ENCODE data around the gene GATAD2B. TPM values are rescaled to one million over a fixed set of nuclear protein-coding genes. Genes with fewer than 3 reads are reported as not detected.
A peak's percentile ranks its signal among the peaks of the same experiment; 100 is the strongest.

The GATAD2B gene
- total RNA-seq, 4 donors from 2014 or later = 22.0 to 40.7 (median 28.1) TPM

- intact Hi-C loops (cut with DNase I; ENCODE audit: low total_unique reads) = loop anchor here (5.0 kb wide), 2 partner anchors 122 to 472 kb away; partner anchors contain the start of genes GATAD2B and HAX1
- DNase-seq (no peak), ATAC-seq (no peak)
- Histone ChIP-seq H3K4me3 (no peak overlapping the region), H3K9me3 (no peaks in the 10 kb centered on the region), H3K36me3 (no peaks in the 10 kb centered on the region), H3K4me1 (peaks cover 0 to 18% of the 10 kb centered on the region in 2 donors), H3K27ac (no peak overlapping the region), H3K27me3 (no peaks in the 10 kb centered on the region)
- TF ChIP-seq CTCF (IDR thresholded peaks at IDR 0.05 in 4 of 5, conservative IDR thresholded peaks at IDR 0.05 in 1 of 5) = no peak
- no peak for TF ChIP-seq POLR2A (IDR thresholded peaks at IDR 0.05)
- in situ Hi-C loops (cut with MboI; ENCODE audit: low sequenced_read_pairs in 4 of 4) = loop anchor here (5.0 to 25.0 kb wide), 4 partner anchors 112 to 187 kb away; partner anchors contain the start of genes GATAD2B (in 3 of the 4), RAB13 (in 3 of the 4) and DENND4B (in 1 of the 4)
These were observed 123.0 kb downstream of the GATAD2B start for GRCh38 chr1:153799566-153800465.

- intact Hi-C loops (cut with DNase I; ENCODE audit: low total_unique reads) (loop anchor here (5.0 kb wide), 2 partner anchors 123 to 473 kb away; partner anchors contain the start of genes GATAD2B and HAX1), in situ Hi-C loops (cut with MboI; ENCODE audit: low sequenced_read_pairs in 4 of 4) (loop anchor here (5.0 to 10.0 kb wide), 3 partner anchors 146 to 188 kb away; partner anchors contain the start of genes RAB13 (in 3 of the 4) and DENND4B (in 1 of the 4))
- Histone ChIP-seq H3K9me3 (no peaks in the 10 kb centered on the region), H3K27me3 (no peaks in the 10 kb centered on the region), H3K27ac (no peak overlapping the region), H3K36me3 (no peaks in the 10 kb centered on the region), H3K4me1 (peaks cover 0 to 12% of the 10 kb centered on the region in 2 donors), H3K4me3 (no peak overlapping the region)
- TF ChIP-seq POLR2A (IDR thresholded peaks at IDR 0.05) = no peak
- TF ChIP-seq CTCF (IDR thresholded peaks at IDR 0.05 in 4 of 5, conservative IDR thresholded peaks at IDR 0.05 in 1 of 5) = no peak
- DNase-seq (no peak), ATAC-seq (no peak)
These were observed 123.8 kb downstream of the GATAD2B start for GRCh38 chr1:153799016-153799415.

- peaks cover 0 to 6% of the 10 kb centered on the region in 2 donors for H3K4me1 ChIP-seq
- no peaks in the 10 kb centered on the region for H3K36me3 ChIP-seq
- H3K27ac ChIP-seq = no peak overlapping the region
- DNase-seq = no peak
- TF ChIP-seq CTCF (IDR thresholded peaks at IDR 0.05 in 4 of 5, conservative IDR thresholded peaks at IDR 0.05 in 1 of 5) = no peak
- TF ChIP-seq POLR2A (IDR thresholded peaks at IDR 0.05) = no peak
- no peaks in the 10 kb centered on the region for H3K27me3 ChIP-seq
- no peak for ATAC-seq
- no peaks in the 10 kb centered on the region for H3K9me3 ChIP-seq
- intact Hi-C loops (cut with DNase I; ENCODE audit: low total_unique reads) (loop anchor here (5.0 kb wide), 2 partner anchors 124 to 474 kb away; partner anchors contain the start of genes GATAD2B and HAX1), in situ Hi-C loops (cut with MboI; ENCODE audit: low sequenced_read_pairs in 4 of 4) (loop anchor here (5.0 to 10.0 kb wide), 3 partner anchors 146 to 189 kb away; partner anchors contain the start of genes RAB13 (in 3 of the 4) and DENND4B (in 1 of the 4))
- H3K4me3 ChIP-seq = no peak overlapping the region
These were observed 124.3 kb downstream of the GATAD2B start for GRCh38 chr1:153798468-153798780.

GRCh38 chr1:153796786-153797659, 125.7 kb downstream of the GATAD2B start:
- DNase-seq = peak; percentile 62 to 81
- in situ Hi-C loops (cut with MboI; ENCODE audit: low sequenced_read_pairs in 4 of 4) = loop anchor here (5.0 to 10.0 kb wide), 3 partner anchors 148 to 190 kb away; partner anchors contain the start of genes RAB13 (in 3 of the 4) and DENND4B (in 1 of the 4)
- Histone ChIP-seq H3K4me3 (no peak overlapping the region), H3K4me1 (no peaks in the 10 kb centered on the region), H3K9me3 (no peaks in the 10 kb centered on the region), H3K27me3 (no peaks in the 10 kb centered on the region), H3K27ac (no peak overlapping the region), H3K36me3 (no peaks in the 10 kb centered on the region)
- intact Hi-C loops (cut with DNase I; ENCODE audit: low total_unique reads) = loop anchor here (1.0 to 5.0 kb wide), 4 partner anchors 125 to 475 kb away; partner anchors contain the start of genes DENND4B, GATAD2B, HAX1 and RAB13
- peak; percentile 89 to 91 for ATAC-seq
- no peak for TF ChIP-seq POLR2A (IDR thresholded peaks at IDR 0.05)
- peak; percentile 86 to 98 (median 94) for TF ChIP-seq CTCF (IDR thresholded peaks at IDR 0.05 in 4 of 5, conservative IDR thresholded peaks at IDR 0.05 in 1 of 5)
